HG03432 (cell line): ENCODE measurements around the gene SLC30A2.
A peak's percentile ranks its signal among the peaks of the same experiment; 100 is the strongest.

ENCODE experiments used
- ATAC-seq: cut with Tn5 transposase; IDR thresholded peaks from one replicate; pipeline ENCODE4 v1.9.1; 2021; ENCODE audit warnings: mild to moderate bottlenecking, moderate library complexity; ENCODE audit not compliant: unreplicated experiment

Gene SLC30A2

GRCh38 chr1:26043765-26044164 lies 2.2 kb downstream of the SLC30A2 start:
- no peak for ATAC-seq

- ATAC-seq, result no peak
Observed at GRCh38 chr1:26041978-26042377, 3.9 kb downstream of the SLC30A2 start.

- no peak for ATAC-seq
Observed at GRCh38 chr1:26041401-26041800, 4.5 kb downstream of the SLC30A2 start.

DNA sequence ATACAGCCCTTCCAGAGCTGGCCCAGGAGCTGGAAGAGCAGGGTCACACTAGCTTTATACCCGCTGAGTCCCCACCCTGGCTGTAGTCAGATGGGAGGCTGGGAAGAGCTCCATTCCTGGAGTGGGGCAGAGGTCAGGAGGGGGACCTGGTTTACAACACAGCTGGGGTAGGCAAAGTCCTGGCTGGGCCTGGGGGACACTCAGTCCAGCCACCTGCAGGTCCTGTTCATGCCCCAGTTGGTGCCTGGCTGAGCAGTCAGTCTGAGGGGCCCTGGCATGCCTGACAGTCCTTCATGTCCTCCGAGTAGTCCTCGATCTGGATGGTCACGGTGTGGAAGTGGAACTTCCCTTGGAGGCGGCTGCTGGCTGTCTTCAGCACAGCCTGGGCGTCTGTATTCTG lies 7.0 kb downstream of the SLC30A2 start:
- no peak for ATAC-seq

DNA sequence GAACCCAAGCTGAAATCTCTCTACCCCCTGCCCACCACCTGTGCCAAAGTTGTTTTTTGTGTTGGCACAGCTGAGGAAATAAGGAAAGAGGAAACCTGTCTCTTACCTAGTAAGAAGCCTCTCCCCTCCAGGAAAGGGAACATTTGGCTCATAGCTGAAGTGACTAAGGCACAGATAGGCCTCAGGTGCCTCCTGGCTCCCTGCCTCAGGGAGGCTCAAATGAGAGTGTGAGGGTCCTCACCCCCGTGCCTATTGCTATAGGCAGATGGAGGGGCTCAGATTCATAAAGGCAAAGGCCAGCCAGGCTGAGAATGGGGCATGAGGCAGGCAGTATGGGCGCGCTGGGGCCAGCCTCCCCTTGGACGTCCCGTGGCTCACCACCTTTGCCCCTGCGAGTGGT lies 7.4 kb downstream of the SLC30A2 start:
- ATAC-seq, result no peak

GRCh38 chr1:26037904-26038303 lies 8.0 kb downstream of the SLC30A2 start:
- no peak for ATAC-seq

- ATAC-seq, result no peak
Observed at GRCh38 chr1:26036756-26037281, 9.1 kb downstream of the SLC30A2 start.

GRCh38 chr1:26035959-26036755 lies 9.8 kb downstream of the SLC30A2 start:
- peak; percentile 68 for ATAC-seq

- ATAC-seq, result peak; percentile 89
Observed at GRCh38 chr1:26035203-26035958, 10.5 kb downstream of the SLC30A2 start.

- ATAC-seq, result no peak
Observed at GRCh38 chr1:26034504-26035202, 11.3 kb downstream of the SLC30A2 start.

DNA sequence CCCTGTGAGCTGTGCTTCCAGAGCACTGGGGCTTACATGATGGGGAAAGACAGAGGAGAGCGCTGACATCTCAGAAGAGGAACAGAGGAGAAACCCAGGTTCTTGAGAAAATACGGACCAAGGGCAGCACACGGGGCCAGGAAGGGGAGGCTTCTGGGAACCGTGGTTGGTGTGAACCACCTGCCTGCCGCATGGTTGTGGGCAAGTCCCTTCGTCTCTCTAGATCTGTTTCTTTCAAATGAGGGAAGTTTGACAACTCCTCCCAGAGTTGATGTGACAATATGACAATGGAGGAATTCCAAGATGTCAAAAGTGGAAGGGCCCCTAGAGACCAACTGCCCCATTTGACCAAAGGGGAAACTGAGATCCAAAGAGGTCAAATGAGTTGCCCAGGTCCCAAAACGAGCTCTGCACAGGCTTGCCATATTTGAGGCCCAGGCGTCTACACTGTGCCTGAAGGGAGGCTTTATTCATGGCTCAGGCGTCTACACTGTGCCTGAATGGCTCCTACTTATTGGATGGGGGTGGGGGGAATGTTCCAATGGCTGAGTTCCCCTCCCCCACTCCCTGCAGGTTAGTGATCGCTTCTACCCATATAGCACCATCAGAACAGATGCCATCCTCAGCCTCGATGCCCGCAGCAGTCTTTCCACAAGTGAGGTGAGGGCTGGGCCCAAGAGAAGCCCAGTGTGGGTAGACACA lies 13.1 kb downstream of the SLC30A2 start:
- ATAC-seq, result no peak

- no peak for ATAC-seq
Observed at GRCh38 chr1:26031611-26032220, 14.2 kb downstream of the SLC30A2 start.

- ATAC-seq, result no peak
Observed at GRCh38 chr1:26031196-26031595, 14.7 kb downstream of the SLC30A2 start.

DNA sequence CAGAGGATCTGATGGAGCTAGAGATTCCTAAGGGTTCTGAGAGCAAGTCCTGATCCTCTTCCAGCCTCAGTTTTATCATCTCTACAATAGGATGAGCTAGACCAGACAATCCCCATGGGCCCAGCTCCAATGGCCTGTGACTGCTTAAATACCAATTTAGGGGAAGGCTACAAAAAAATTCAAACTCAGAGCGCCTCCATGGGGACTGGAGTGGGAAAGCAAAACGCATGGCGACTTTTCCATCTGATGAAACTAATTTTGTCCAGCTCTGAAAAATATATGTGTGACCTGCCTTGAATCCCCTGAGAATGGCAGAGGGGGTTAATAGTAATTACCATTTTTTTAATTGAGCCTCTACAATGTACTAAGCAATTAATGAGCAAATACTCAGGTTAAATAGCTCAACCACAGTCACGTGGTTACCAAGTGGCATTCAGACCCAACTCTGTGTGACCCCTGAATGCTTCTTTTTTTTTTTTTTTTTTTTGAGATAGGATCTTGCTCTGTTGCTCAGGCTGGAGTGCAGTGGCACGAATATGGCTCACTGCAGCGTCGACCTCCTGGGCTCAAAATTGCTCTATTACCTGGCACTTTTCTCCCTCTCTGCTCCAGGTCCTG lies 15.9 kb downstream of the SLC30A2 start:
- ATAC-seq, result no peak

GRCh38 chr1:26029054-26029863 lies 16.7 kb downstream of the SLC30A2 start:
- ATAC-seq, result no peak

DNA sequence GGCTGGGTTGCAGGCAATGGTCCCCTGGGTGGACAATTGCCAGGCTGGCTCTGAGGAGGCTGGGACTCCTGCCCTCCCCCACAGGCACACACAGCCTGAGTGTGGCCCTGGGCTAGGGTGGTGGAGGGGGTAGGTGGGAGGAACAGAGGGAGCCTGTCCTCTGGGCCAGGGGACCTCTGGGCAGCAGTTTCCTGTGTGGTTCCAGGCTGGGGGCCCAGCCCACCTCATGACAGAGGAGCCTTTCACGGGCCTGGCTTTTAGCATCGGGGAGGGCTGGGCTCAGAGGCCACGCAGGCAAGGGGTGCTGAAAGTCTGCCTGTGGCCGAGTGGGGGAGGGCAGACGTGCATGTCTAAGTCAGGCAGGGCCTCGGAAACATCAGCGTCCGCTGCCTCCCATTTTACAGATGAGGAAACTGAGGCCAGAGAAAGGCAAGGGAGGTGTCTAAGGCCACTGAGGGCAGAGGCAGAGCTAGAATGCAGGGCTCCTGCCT lies 17.4 kb downstream of the SLC30A2 start:
- ATAC-seq, result no peak

GRCh38 chr1:26027716-26028489 lies 18.0 kb downstream of the SLC30A2 start:
- no peak for ATAC-seq

DNA sequence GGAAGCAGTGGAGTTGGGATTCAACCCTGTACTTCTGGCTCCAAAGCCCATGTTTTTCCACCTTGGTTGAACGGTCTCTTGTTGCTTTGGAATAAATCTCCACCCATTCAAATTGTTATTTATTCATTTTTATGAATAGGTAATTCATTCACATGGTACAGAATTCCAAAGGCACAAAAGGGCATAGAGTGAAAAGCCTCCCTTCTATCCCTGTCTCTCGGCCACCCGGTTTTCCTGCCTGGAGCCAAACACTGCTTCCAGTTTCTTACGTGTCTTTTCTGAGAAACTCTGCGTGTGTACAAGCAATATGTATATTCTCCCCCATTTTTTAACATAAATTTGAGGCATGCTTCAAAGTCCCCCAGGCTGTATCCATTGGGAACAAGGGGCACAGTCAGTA lies 20.4 kb downstream of the SLC30A2 start:
- no peak for ATAC-seq
